Frontal cortex (tissue), 4 donors: ENCODE results near the gene ZIC3. TPM values are rescaled to one million over a fixed set of nuclear protein-coding genes. Genes with fewer than 3 reads are reported as not detected.

Experiments used
- DNase-seq, 2 donors: peaks; one replicate each; pipeline ENCODE4 v3.0.0; 2012; ENCODE audit warnings: low spot score in 2 of 2
- FAIRE-seq: peaks from 2 replicates; lab custom pipeline; 2012; peaks lifted over from hg19 to GRCh38; lab: Jason Lieb, UNC
- small RNA-seq: library from RNA; depleted of rRNA; stranded (forward); fragments of <200 nt; gene quantifications from one replicate; pipeline ENCODE3, GENCODE V24; 2014
- total RNA-seq: library from RNA; depleted of rRNA; stranded (reverse); fragments of >200 nt; gene quantifications from one replicate; pipeline ENCODE4 v1.2.3, GENCODE V29; 2014
- donor health status: control.
- donor health status: control.
- donor health status: control.

The ZIC3 gene
- total RNA-seq, 1 donor from 2014 or later = 2.0 TPM

GRCh38 chrX:137573324-137574101, 7.6 kb downstream of the ZIC3 start:
- no peak for FAIRE-seq
- DNase-seq = no peak

GRCh38 chrX:137574102-137574783, 8.3 kb downstream of the ZIC3 start:
- no peak for DNase-seq
- no peak for FAIRE-seq

GRCh38 chrX:137574784-137575293, 8.9 kb downstream of the ZIC3 start:
- FAIRE-seq = no peak

GRCh38 chrX:137575596-137576255, 9.8 kb downstream of the ZIC3 start:
- no peak for DNase-seq
- no peak for FAIRE-seq

More at GRCh38 chrX:137574784-137575293, 8.9 kb downstream of the ZIC3 start:
- DNase-seq = no peak

- DNase-seq (no peak), FAIRE-seq (no peak)
These were observed 21.2 kb downstream of the ZIC3 start for GRCh38 chrX:137587151-137587550.

GRCh38 chrX:137600769-137601168, 34.8 kb downstream of the ZIC3 start:
- no peak for DNase-seq
- FAIRE-seq = no peak

Small RNAs within 50 kb of the gene (small RNA-seq; reads per million reads assigned to genes)
- gene RN7SL325P = not detected
